HL-60 (cell line): ENCODE results near the gene PAPPA2.

Experiments
- DNase-seq, 2 experiments: peaks; one replicate each; pipeline ENCODE4 v3.0.0-alpha.2; 2010 to 2020; ENCODE audit warnings: low read depth in 1 of 2, low spot score in 1 of 2
- H3K27ac ChIP-seq: fragments of 250-450 bp; sonication (Bioruptor Pico); replicated peaks from 2 replicates; pipeline ENCODE4 v1.5.1; 2020; ENCODE audit warnings: mild to moderate bottlenecking, moderate library complexity
- H3K27me3 ChIP-seq: fragments of 250-450 bp; sonication (Bioruptor Pico); 2 replicates; pipeline ENCODE4 v1.5.1; 2021; ENCODE audit warnings: mild to moderate bottlenecking, moderate library complexity; ENCODE audit not compliant: insufficient read depth, poor library complexity, severe bottlenecking
- H3K4me3 ChIP-seq: replicated peaks from 2 replicates; pipeline ENCODE4 v1.5.1; 2011; ENCODE audit warnings: mild to moderate bottlenecking, control low read depth, low read length; ENCODE audit not compliant: insufficient read depth
- GABPA ChIP-seq: IDR thresholded peaks from 2 replicates; pipeline ENCODE4 v1.6.1; 2012; ENCODE audit warnings: low read depth
- POLR2AphosphoS5 ChIP-seq: IDR thresholded peaks from 2 replicates; pipeline ENCODE4 v1.6.1; 2012; ENCODE audit warnings: low read depth
- REST ChIP-seq: IDR thresholded peaks from 2 replicates; pipeline ENCODE4 v1.6.1; 2012; ENCODE audit warnings: low read depth; ENCODE audit not compliant: insufficient replicate concordance
- SPI1 ChIP-seq: IDR thresholded peaks from 2 replicates; pipeline ENCODE4 v1.6.1; 2012; ENCODE audit warnings: low read depth, mild to moderate bottlenecking, borderline replicate concordance
- TF ChIP-seq, protein P1 (sequence below): IDR thresholded peaks from one replicate; pipeline ENCODE4 v1.5.1; 2011; ENCODE audit warnings: low read length, control low read depth, inconsistent platforms; ENCODE audit not compliant: insufficient read depth

Gene PAPPA2

DNA sequence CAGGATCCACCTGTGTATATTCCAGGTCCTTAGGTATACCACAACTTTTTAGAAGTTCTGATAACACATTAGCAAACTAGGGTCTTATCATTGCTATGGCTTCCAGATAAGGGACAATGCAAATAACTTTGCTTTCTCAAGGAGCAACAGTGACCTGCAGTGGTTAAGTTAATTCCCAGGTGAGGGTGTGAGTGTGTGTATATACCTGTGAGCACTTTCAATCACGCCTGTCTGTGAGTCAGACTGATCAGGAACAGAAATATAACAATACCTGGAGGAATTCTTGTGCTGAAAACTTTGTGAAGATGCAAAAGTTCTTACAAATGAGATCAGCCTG is 317.0 kb downstream of the PAPPA2 start:
- peaks cover 2% of the 10 kb centered on the region for H3K27me3 ChIP-seq
- no peak for DNase-seq
- H3K4me3 ChIP-seq, result no peak overlapping the region
- TF ChIP-seq SPI1 (no peak), GABPA (no peak), POLR2AphosphoS5 (no peak)
- TF ChIP-seq, protein P1, sequence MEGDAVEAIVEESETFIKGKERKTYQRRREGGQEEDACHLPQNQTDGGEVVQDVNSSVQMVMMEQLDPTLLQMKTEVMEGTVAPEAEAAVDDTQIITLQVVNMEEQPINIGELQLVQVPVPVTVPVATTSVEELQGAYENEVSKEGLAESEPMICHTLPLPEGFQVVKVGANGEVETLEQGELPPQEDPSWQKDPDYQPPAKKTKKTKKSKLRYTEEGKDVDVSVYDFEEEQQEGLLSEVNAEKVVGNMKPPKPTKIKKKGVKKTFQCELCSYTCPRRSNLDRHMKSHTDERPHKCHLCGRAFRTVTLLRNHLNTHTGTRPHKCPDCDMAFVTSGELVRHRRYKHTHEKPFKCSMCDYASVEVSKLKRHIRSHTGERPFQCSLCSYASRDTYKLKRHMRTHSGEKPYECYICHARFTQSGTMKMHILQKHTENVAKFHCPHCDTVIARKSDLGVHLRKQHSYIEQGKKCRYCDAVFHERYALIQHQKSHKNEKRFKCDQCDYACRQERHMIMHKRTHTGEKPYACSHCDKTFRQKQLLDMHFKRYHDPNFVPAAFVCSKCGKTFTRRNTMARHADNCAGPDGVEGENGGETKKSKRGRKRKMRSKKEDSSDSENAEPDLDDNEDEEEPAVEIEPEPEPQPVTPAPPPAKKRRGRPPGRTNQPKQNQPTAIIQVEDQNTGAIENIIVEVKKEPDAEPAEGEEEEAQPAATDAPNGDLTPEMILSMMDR, result no peak
- H3K27ac ChIP-seq, result no peak overlapping the region

- no peak for TF ChIP-seq GABPA
- TF ChIP-seq, protein P1, result no peak
- TF ChIP-seq SPI1, result no peak
- TF ChIP-seq POLR2AphosphoS5, result no peak
- no peak for TF ChIP-seq REST
- H3K4me3 ChIP-seq, result no peak overlapping the region
- H3K27me3 ChIP-seq, result no peaks in the 10 kb centered on the region
- no peak for DNase-seq
- H3K27ac ChIP-seq, result no peak overlapping the region
Observed at GRCh38 chr1:176783309-176783708, 320.3 kb downstream of the PAPPA2 start.

DNA sequence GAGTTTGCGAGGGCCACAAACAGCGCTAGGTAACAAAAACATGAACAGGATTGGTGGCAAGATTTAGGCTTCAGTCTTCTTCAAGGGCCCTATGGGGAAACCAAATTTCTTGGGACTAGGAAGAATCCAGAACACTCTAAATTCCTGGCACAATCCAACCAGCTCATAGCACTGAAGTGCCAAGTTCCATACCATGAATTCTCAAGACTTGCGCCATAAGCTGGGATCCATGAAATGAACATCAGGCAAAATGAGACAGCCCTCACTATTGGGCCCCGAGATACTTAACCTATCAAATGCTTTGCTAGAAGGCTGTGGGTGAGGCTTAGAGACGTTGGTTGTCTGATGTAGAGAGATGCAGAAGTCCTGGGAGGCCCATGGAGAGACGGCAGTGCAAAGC is 322.1 kb downstream of the PAPPA2 start:
- no peak overlapping the region for H3K4me3 ChIP-seq
- TF ChIP-seq GABPA (no peak), REST (no peak), SPI1 (no peak), POLR2AphosphoS5 (no peak)
- TF ChIP-seq, protein P1, result no peak
- no peak overlapping the region for H3K27ac ChIP-seq
- no peaks in the 10 kb centered on the region for H3K27me3 ChIP-seq
- DNase-seq, result no peak

- no peak for DNase-seq
- no peak for TF ChIP-seq SPI1
- TF ChIP-seq GABPA, result no peak
- TF ChIP-seq, protein P1, result no peak
- TF ChIP-seq POLR2AphosphoS5, result no peak
- no peak for TF ChIP-seq REST
- no peak overlapping the region for H3K27ac ChIP-seq
- no peaks in the 10 kb centered on the region for H3K27me3 ChIP-seq
- no peak overlapping the region for H3K4me3 ChIP-seq
Observed at GRCh38 chr1:176785791-176786190, 322.8 kb downstream of the PAPPA2 start.
